WTC11 (cell line): ENCODE measurements around the gene P2RY4. TPM values are rescaled to one million over a fixed set of nuclear protein-coding genes. Genes with fewer than 3 reads are reported as not detected.

ENCODE experiments used
- ATAC-seq: fragments of 200-7000 bp; cut with Tn5 transposase; 2 replicates; pipeline ENCODE4 v1.10.0; 2021; ENCODE audit warnings: mild to moderate bottlenecking, moderate library complexity
- CTCF ChIA-PET: fragments of 300-600 bp; sonication (Branson Sonifier 250); formaldehyde crosslinking; loops from one replicate; lab custom pipeline; 2021; ENCODE audit warnings: antibody characterized with exemption; lab: Charles Lee
- POLR2A ChIA-PET: fragments of 350-600 bp; sonication (Branson Sonifier 250); formaldehyde crosslinking; loops from one replicate; lab custom pipeline; 2021; ENCODE audit warnings: antibody characterized with exemption; lab: Charles Lee
- DNase-seq: peaks from one replicate; pipeline ENCODE4 v3.0.0; 2021; ENCODE audit warnings: low spot score
- H3K27ac Mint-ChIP-seq: 2 replicates; pipeline ENCODE4 v1.8.0; 2021; ENCODE audit warnings: mixed read lengths
- H3K27me3 Mint-ChIP-seq: 2 replicates; pipeline ENCODE4 v1.8.0; 2021; ENCODE audit warnings: low read depth, mild to moderate bottlenecking, moderate library complexity, mixed read lengths
- H3K36me3 Mint-ChIP-seq: 2 replicates; pipeline ENCODE4 v1.8.0; 2021; ENCODE audit warnings: mixed read lengths
- H3K4me1 Mint-ChIP-seq: 2 replicates; pipeline ENCODE4 v1.8.0; 2022; ENCODE audit warnings: mixed read lengths
- H3K4me3 Mint-ChIP-seq: 2 replicates; pipeline ENCODE4 v1.8.0; 2021; ENCODE audit warnings: mild to moderate bottlenecking, moderate library complexity, mixed read lengths
- H3K9me3 Mint-ChIP-seq: 2 replicates; pipeline ENCODE4 v1.8.0; 2021; ENCODE audit warnings: mixed read lengths
- CREM ChIP-seq: sonication (generic); formaldehyde crosslinking; IDR thresholded peaks from 2 replicates; pipeline ENCODE4 v1.8.1; 2022; ENCODE audit warnings: mild to moderate bottlenecking, missing genetic modification reagents, moderate library complexity
- GABPB1 ChIP-seq: sonication (generic); formaldehyde crosslinking; IDR thresholded peaks from 2 replicates; pipeline ENCODE4 v1.8.1; 2023; ENCODE audit warnings: mild to moderate bottlenecking, missing genetic modification reagents
- IRF2 ChIP-seq: sonication (generic); formaldehyde crosslinking; IDR thresholded peaks from 2 replicates; pipeline ENCODE4 v1.8.0; 2022; ENCODE audit warnings: low read depth, missing genetic modification reagents, borderline replicate concordance
- MXD4 ChIP-seq: fragments of 250-450 bp; sonication (Bioruptor Pico); IDR thresholded peaks from 2 replicates; pipeline ENCODE4 v1.8.0; 2021; ENCODE audit warnings: mild to moderate bottlenecking, moderate library complexity, borderline replicate concordance
- MYBL2 ChIP-seq: sonication (generic); formaldehyde crosslinking; IDR thresholded peaks from 2 replicates; pipeline ENCODE4 v1.8.1; 2023; ENCODE audit warnings: mild to moderate bottlenecking, moderate library complexity, missing genetic modification reagents
- NFYB ChIP-seq: sonication (generic); formaldehyde crosslinking; conservative IDR thresholded peaks from 2 replicates; pipeline ENCODE4 v1.8.0; 2022; ENCODE audit warnings: low read depth, missing genetic modification reagents
- PRRX2 ChIP-seq: fragments of 250-450 bp; sonication (Bioruptor Pico); IDR thresholded peaks from 2 replicates; pipeline ENCODE4 v1.8.0; 2021; ENCODE audit warnings: mild to moderate bottlenecking
- SP1 ChIP-seq: sonication (generic); formaldehyde crosslinking; conservative IDR thresholded peaks from 2 replicates; pipeline ENCODE4 v1.8.1; 2022; ENCODE audit warnings: missing genetic modification reagents
- ZNF121 ChIP-seq: sonication (generic); formaldehyde crosslinking; IDR thresholded peaks from 2 replicates; pipeline ENCODE4 v1.8.0; 2023; ENCODE audit warnings: missing genetic modification reagents
- ZNF138 ChIP-seq: sonication (generic); formaldehyde crosslinking; conservative IDR thresholded peaks from 2 replicates; pipeline ENCODE4 v1.8.1; 2022; ENCODE audit warnings: mild to moderate bottlenecking, moderate library complexity, missing genetic modification reagents
- ZNF232 ChIP-seq: sonication (generic); formaldehyde crosslinking; IDR thresholded peaks from 2 replicates; pipeline ENCODE4 v1.8.0; 2022; ENCODE audit warnings: mild to moderate bottlenecking, missing genetic modification reagents
- ZNF416 ChIP-seq: fragments of 250-450 bp; sonication (Bioruptor Pico); IDR thresholded peaks from 2 replicates; pipeline ENCODE4 v1.9.0; 2021; ENCODE audit warnings: mild to moderate bottlenecking, inconsistent platforms
- total RNA-seq: library from RNA; stranded (reverse); gene quantifications from 3 replicates; pipeline ENCODE4 v1.2.3, GENCODE V29; 2021
- TF ChIP-seq, protein P1 (sequence below): sonication (generic); formaldehyde crosslinking; conservative IDR thresholded peaks from 2 replicates; pipeline ENCODE4 v1.8.1; 2022; ENCODE audit warnings: mild to moderate bottlenecking, missing genetic modification reagents
- TF ChIP-seq, protein P2 (sequence below): sonication (generic); formaldehyde crosslinking; conservative IDR thresholded peaks from 2 replicates; pipeline ENCODE4 v1.8.1; 2023; ENCODE audit warnings: mild to moderate bottlenecking, low read depth, missing genetic modification reagents, moderate library complexity
- TF ChIP-seq, protein P3 (sequence below): sonication (generic); formaldehyde crosslinking; IDR thresholded peaks from 2 replicates; pipeline ENCODE4 v1.8.1; 2023; ENCODE audit warnings: mild to moderate bottlenecking, missing genetic modification reagents, borderline replicate concordance
- TF ChIP-seq, protein P4 (sequence below): sonication (generic); formaldehyde crosslinking; IDR thresholded peaks from 2 replicates; pipeline ENCODE4 v1.8.1; 2022; ENCODE audit warnings: low read depth, mild to moderate bottlenecking, moderate library complexity, missing genetic modification reagents, borderline replicate concordance
- TF ChIP-seq, protein P5 (sequence below): sonication (generic); formaldehyde crosslinking; IDR thresholded peaks from 2 replicates; pipeline ENCODE4 v1.8.0; 2022; ENCODE audit warnings: mild to moderate bottlenecking, missing genetic modification reagents
- TF ChIP-seq, protein P6 (sequence below): sonication (generic); formaldehyde crosslinking; IDR thresholded peaks from 2 replicates; pipeline ENCODE4 v1.8.0; 2022; ENCODE audit warnings: mild to moderate bottlenecking, missing genetic modification reagents
- TF ChIP-seq, protein P7 (sequence below): sonication (generic); formaldehyde crosslinking; IDR thresholded peaks from 2 replicates; pipeline ENCODE4 v1.8.1; 2023; ENCODE audit warnings: mild to moderate bottlenecking, missing genetic modification reagents, moderate library complexity
- TF ChIP-seq, protein P8 (sequence below): fragments of 200-600 bp; IDR thresholded peaks from 2 replicates; pipeline ENCODE4 v1.8.0; 2022; ENCODE audit warnings: antibody characterized with exemption

The P2RY4 gene
- total RNA-seq, 1 experiment from 2014 or later, result not detected

DNA sequence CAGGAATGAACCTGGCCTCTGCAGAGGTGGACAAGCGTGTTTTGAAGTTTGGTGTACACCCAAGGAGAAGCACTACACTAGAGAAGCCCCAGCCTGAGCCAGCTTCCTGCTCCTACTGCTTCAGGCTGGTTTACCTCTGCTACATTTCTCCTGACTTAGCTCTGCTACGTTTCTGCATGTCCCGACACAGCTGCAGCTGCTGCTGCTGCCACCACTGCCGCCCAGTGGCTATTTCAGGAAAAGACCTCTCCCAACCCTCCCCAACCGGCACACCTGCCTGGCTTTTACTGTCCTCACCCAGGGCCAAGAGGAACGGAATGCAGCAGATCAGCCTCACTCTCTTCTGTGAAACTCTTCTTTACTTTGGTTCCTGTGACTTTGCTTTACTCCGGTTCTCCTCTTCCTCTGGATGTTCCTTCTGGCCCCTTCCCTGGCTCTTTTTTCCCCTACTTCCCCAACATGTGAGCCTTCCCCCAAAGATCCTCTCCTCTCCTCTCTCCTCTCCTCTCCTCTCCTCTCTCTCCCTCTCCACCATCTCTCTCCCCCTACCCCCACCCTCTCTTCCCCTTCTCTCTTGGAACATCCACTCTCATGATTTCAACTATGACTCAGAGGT, 3.1 kb upstream of the P2RY4 start:
- POLR2A ChIA-PET, result no interaction called here
- H3K27ac Mint-ChIP-seq, result no peak overlapping the region

DNA sequence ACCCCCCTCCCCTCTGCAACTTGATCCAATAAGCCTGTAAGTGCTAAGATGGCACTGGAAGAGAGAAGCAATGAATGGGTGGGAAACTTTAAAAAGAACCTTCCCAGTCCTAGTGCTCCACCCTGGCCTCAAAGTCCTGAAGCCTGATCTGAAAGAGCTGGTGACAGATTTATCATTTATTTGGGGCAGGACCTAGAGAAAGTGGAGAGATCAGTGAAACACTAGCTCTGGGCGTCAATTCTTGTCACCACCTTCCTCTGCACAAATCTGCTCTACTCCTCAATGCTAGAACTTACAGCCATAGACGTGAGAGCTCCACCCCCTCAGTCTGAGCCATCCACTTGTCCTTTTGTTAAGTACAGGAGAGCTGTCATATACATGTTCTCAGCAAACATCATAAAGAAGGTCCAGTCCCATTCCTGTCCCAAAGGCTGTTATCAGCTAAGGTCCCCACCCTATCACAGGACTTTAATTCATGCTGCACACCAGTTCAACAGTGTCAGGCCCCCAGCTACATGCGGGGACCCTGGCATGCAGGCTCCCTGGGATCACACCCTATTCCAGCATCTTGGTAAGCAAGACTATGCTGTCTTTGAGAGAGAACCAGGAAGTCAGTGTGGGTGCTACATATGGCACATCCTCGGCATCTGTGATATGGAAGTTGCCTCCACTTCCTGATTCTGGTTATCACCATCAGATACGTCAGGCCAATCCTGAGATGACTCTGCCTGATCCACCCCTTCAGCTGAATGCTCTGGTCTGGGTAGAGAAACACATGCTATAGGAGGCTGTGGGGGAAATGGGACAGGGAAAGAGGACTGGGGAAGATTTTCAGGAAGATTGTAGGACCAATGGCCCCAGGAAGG, 2.3 kb downstream of the P2RY4 start:
- Mint-ChIP-seq H3K4me1 (peaks cover 25% of the 10 kb centered on the region), H3K4me3 (no peak overlapping the region), H3K9me3 (no peaks in the 10 kb centered on the region; the same call in 1 of the 2 replicates), H3K36me3 (no peaks in the 10 kb centered on the region), H3K27me3 (no peaks in the 10 kb centered on the region; the same call in 1 of the 2 replicates), H3K27ac (no peak overlapping the region)
- DNase-seq (no peak), ATAC-seq (no peak)
- ChIA-PET CTCF (no interaction called here), POLR2A (no interaction called here)
- no peak for TF ChIP-seq IRF2 (CRISPR knock-in tag)
- TF ChIP-seq ZNF138 (CRISPR knock-in tag), result no peak
- TF ChIP-seq GABPB1, result no peak
- no peak for TF ChIP-seq ZNF232
- no peak for TF ChIP-seq MXD4 (CRISPR knock-in tag)
- TF ChIP-seq, protein P1, sequence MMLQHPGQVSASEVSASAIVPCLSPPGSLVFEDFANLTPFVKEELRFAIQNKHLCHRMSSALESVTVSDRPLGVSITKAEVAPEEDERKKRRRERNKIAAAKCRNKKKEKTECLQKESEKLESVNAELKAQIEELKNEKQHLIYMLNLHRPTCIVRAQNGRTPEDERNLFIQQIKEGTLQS, result no peak
- TF ChIP-seq, protein P2, sequence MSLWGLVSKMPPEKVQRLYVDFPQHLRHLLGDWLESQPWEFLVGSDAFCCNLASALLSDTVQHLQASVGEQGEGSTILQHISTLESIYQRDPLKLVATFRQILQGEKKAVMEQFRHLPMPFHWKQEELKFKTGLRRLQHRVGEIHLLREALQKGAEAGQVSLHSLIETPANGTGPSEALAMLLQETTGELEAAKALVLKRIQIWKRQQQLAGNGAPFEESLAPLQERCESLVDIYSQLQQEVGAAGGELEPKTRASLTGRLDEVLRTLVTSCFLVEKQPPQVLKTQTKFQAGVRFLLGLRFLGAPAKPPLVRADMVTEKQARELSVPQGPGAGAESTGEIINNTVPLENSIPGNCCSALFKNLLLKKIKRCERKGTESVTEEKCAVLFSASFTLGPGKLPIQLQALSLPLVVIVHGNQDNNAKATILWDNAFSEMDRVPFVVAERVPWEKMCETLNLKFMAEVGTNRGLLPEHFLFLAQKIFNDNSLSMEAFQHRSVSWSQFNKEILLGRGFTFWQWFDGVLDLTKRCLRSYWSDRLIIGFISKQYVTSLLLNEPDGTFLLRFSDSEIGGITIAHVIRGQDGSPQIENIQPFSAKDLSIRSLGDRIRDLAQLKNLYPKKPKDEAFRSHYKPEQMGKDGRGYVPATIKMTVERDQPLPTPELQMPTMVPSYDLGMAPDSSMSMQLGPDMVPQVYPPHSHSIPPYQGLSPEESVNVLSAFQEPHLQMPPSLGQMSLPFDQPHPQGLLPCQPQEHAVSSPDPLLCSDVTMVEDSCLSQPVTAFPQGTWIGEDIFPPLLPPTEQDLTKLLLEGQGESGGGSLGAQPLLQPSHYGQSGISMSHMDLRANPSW (CRISPR knock-in tag), result no peak
- TF ChIP-seq, protein P3, sequence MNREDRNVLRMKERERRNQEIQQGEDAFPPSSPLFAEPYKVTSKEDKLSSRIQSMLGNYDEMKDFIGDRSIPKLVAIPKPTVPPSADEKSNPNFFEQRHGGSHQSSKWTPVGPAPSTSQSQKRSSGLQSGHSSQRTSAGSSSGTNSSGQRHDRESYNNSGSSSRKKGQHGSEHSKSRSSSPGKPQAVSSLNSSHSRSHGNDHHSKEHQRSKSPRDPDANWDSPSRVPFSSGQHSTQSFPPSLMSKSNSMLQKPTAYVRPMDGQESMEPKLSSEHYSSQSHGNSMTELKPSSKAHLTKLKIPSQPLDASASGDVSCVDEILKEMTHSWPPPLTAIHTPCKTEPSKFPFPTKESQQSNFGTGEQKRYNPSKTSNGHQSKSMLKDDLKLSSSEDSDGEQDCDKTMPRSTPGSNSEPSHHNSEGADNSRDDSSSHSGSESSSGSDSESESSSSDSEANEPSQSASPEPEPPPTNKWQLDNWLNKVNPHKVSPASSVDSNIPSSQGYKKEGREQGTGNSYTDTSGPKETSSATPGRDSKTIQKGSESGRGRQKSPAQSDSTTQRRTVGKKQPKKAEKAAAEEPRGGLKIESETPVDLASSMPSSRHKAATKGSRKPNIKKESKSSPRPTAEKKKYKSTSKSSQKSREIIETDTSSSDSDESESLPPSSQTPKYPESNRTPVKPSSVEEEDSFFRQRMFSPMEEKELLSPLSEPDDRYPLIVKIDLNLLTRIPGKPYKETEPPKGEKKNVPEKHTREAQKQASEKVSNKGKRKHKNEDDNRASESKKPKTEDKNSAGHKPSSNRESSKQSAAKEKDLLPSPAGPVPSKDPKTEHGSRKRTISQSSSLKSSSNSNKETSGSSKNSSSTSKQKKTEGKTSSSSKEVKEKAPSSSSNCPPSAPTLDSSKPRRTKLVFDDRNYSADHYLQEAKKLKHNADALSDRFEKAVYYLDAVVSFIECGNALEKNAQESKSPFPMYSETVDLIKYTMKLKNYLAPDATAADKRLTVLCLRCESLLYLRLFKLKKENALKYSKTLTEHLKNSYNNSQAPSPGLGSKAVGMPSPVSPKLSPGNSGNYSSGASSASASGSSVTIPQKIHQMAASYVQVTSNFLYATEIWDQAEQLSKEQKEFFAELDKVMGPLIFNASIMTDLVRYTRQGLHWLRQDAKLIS, result no peak
- no peak for TF ChIP-seq CREM (CRISPR knock-in tag)
- TF ChIP-seq, protein P4, sequence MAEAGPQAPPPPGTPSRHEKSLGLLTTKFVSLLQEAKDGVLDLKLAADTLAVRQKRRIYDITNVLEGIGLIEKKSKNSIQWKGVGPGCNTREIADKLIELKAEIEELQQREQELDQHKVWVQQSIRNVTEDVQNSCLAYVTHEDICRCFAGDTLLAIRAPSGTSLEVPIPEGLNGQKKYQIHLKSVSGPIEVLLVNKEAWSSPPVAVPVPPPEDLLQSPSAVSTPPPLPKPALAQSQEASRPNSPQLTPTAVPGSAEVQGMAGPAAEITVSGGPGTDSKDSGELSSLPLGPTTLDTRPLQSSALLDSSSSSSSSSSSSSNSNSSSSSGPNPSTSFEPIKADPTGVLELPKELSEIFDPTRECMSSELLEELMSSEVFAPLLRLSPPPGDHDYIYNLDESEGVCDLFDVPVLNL, result no peak
- no peak for TF ChIP-seq PRRX2 (CRISPR knock-in tag)
- TF ChIP-seq, protein P5, sequence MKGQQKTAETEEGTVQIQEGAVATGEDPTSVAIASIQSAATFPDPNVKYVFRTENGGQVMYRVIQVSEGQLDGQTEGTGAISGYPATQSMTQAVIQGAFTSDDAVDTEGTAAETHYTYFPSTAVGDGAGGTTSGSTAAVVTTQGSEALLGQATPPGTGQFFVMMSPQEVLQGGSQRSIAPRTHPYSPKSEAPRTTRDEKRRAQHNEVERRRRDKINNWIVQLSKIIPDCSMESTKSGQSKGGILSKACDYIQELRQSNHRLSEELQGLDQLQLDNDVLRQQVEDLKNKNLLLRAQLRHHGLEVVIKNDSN (CRISPR knock-in tag), result no peak
- no peak for TF ChIP-seq MYBL2 (CRISPR knock-in tag)
- TF ChIP-seq SP1, result no peak
- TF ChIP-seq, protein P6, sequence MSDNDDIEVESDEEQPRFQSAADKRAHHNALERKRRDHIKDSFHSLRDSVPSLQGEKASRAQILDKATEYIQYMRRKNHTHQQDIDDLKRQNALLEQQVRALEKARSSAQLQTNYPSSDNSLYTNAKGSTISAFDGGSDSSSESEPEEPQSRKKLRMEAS, result no peak

More for the DNA sequence above, 3.1 kb upstream of the P2RY4 start:
- no peak overlapping the region for H3K4me3 Mint-ChIP-seq
- no peaks in the 10 kb centered on the region for H3K27me3 Mint-ChIP-seq
- CTCF ChIA-PET, result interaction anchor here (0.6 to 2.0 kb wide), 10 partner anchors 10 to 166 kb away, joined by 3 to 14 read pairs (median 4); partner anchors contain the start of gene IGBP1
- peaks cover 10% of the 10 kb centered on the region; the same call in 1 of the 2 replicates for H3K4me1 Mint-ChIP-seq
- peak; percentile 74 for DNase-seq
- peak; percentile 99 for ATAC-seq
- no peak for TF ChIP-seq ZNF121
- no peak for TF ChIP-seq NFYB (CRISPR knock-in tag)
- TF ChIP-seq, protein P7, sequence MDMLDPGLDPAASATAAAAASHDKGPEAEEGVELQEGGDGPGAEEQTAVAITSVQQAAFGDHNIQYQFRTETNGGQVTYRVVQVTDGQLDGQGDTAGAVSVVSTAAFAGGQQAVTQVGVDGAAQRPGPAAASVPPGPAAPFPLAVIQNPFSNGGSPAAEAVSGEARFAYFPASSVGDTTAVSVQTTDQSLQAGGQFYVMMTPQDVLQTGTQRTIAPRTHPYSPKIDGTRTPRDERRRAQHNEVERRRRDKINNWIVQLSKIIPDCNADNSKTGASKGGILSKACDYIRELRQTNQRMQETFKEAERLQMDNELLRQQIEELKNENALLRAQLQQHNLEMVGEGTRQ (CRISPR knock-in tag), result no peak
- no peak for TF ChIP-seq ZNF416 (CRISPR knock-in tag)
- TF ChIP-seq, protein P8, sequence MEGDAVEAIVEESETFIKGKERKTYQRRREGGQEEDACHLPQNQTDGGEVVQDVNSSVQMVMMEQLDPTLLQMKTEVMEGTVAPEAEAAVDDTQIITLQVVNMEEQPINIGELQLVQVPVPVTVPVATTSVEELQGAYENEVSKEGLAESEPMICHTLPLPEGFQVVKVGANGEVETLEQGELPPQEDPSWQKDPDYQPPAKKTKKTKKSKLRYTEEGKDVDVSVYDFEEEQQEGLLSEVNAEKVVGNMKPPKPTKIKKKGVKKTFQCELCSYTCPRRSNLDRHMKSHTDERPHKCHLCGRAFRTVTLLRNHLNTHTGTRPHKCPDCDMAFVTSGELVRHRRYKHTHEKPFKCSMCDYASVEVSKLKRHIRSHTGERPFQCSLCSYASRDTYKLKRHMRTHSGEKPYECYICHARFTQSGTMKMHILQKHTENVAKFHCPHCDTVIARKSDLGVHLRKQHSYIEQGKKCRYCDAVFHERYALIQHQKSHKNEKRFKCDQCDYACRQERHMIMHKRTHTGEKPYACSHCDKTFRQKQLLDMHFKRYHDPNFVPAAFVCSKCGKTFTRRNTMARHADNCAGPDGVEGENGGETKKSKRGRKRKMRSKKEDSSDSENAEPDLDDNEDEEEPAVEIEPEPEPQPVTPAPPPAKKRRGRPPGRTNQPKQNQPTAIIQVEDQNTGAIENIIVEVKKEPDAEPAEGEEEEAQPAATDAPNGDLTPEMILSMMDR, result peak; percentile 21; the same call in 1 of the 2 replicates
- no peak for TF ChIP-seq MXD4 (CRISPR knock-in tag)
- TF ChIP-seq, all 79 proteins: peak for 1
- Mint-ChIP-seq H3K9me3 (peaks cover 6% of the 10 kb centered on the region; the same call in 1 of the 2 replicates), H3K36me3 (no peaks in the 10 kb centered on the region)
